HEK293 (cell line): ENCODE results near the gene CH25H.

Experiments
- CTCF ChIA-PET: fragments of 350-600 bp; formaldehyde crosslinking; extraction: SDS; loops from one replicate; lab custom pipeline; 2021; ENCODE audit warnings: antibody characterized with exemption; lab: Yijun Ruan, JAX
- POLR2A ChIA-PET: fragments of 300-600 bp; formaldehyde crosslinking; extraction: SDS; loops from one replicate; lab custom pipeline; 2020; ENCODE audit warnings: antibody characterized with exemption, inconsistent platforms; lab: Yijun Ruan, JAX
- H3K27ac ChIP-seq: fragments of 200-500 bp; sonication (Bioruptor generic); 2 replicates; pipeline ENCODE4 v1.5.1; 2014; ENCODE audit warnings: low read depth, low read length, control low read depth, inconsistent platforms; ENCODE audit errors: extremely low read depth
- H3K36me3 ChIP-seq, 2 experiments: fragments of 200-500 bp in 1 of 2; sonication (Bioruptor generic) in 1 of 2; 1 replicate in 1 of 2; 2 replicates in 1 of 2; pipeline ENCODE4 v1.5.1; 2014 to 2017; ENCODE audit warnings: inconsistent platforms in 2 of 2, low read length in 2 of 2; ENCODE audit not compliant: control insufficient read depth in 2 of 2, insufficient read depth in 1 of 2
- H3K4me1 ChIP-seq: fragments of 200-500 bp; sonication (Bioruptor generic); 2 replicates; pipeline ENCODE4 v1.5.1; 2014; ENCODE audit warnings: mild to moderate bottlenecking, low read length, inconsistent platforms; ENCODE audit not compliant: control insufficient read depth, insufficient read depth
- H3K4me3 ChIP-seq: 2 replicates; pipeline ENCODE4 v1.5.1; 2011; ENCODE audit warnings: low read depth, mild to moderate bottlenecking, control low read depth, low read length, moderate library complexity
- H3K9me3 ChIP-seq: fragments of 200-500 bp; sonication (Bioruptor generic); 2 replicates; pipeline ENCODE4 v1.5.1; 2014; ENCODE audit warnings: low read depth, low read length, inconsistent platforms; ENCODE audit not compliant: control insufficient read depth, insufficient read depth
- KLF16 ChIP-seq: fragments of 450-650 bp; formaldehyde crosslinking; IDR thresholded peaks from 2 replicates; pipeline ENCODE4 v1.5.1; 2017; ENCODE audit warnings: missing biosample characterization, missing genetic modification characterization
- RBAK ChIP-seq: fragments of 450-650 bp; formaldehyde crosslinking; IDR thresholded peaks from 2 replicates; pipeline ENCODE4 v1.5.1; 2016; ENCODE audit warnings: missing biosample characterization, missing genetic modification characterization
- TRIM28 ChIP-seq: IDR thresholded peaks from 2 replicates; pipeline ENCODE4 v1.6.1; 2011; ENCODE audit warnings: low read length, control low read depth, borderline replicate concordance
- ZFP3 ChIP-seq: fragments of 450-650 bp; formaldehyde crosslinking; IDR thresholded peaks from 2 replicates; pipeline ENCODE4 v1.5.1; 2016; ENCODE audit warnings: low read depth, missing biosample characterization, missing genetic modification characterization
- ZNF10 ChIP-seq: fragments of 450-650 bp; formaldehyde crosslinking; IDR thresholded peaks from 2 replicates; pipeline ENCODE4 v1.5.1; 2017; ENCODE audit warnings: missing biosample characterization, missing genetic modification characterization
- ZNF37A ChIP-seq: fragments of 450-650 bp; IDR thresholded peaks from 2 replicates; pipeline ENCODE4 v1.5.1; 2018; ENCODE audit warnings: missing biosample characterization, missing genetic modification characterization
- ZNF394 ChIP-seq: fragments of 450-650 bp; formaldehyde crosslinking; IDR thresholded peaks from 2 replicates; pipeline ENCODE4 v1.5.1; 2016; ENCODE audit warnings: missing biosample characterization, missing genetic modification characterization, mild to moderate bottlenecking, moderate library complexity, borderline replicate concordance
- ZNF473 ChIP-seq: fragments of 450-650 bp; formaldehyde crosslinking; IDR thresholded peaks from 2 replicates; pipeline ENCODE4 v1.5.1; 2017; ENCODE audit warnings: missing biosample characterization, missing genetic modification characterization
- ZNF560 ChIP-seq: fragments of 450-650 bp; formaldehyde crosslinking; IDR thresholded peaks from 2 replicates; pipeline ENCODE4 v1.5.1; 2017; ENCODE audit warnings: missing biosample characterization, missing genetic modification characterization, borderline replicate concordance
- ZNF623 ChIP-seq: fragments of 450-650 bp; formaldehyde crosslinking; IDR thresholded peaks from 2 replicates; pipeline ENCODE4 v1.5.1; 2016; ENCODE audit warnings: missing biosample characterization, missing genetic modification characterization
- ZNF626 ChIP-seq: fragments of 450-650 bp; sonication (Bioruptor Pico); formaldehyde crosslinking; IDR thresholded peaks from 2 replicates; pipeline ENCODE4 v1.5.1; 2018; ENCODE audit warnings: missing biosample characterization, missing genetic modification characterization, inconsistent platforms
- ZNF670 ChIP-seq: fragments of 450-650 bp; formaldehyde crosslinking; IDR thresholded peaks from 2 replicates; pipeline ENCODE4 v1.5.1; 2016; ENCODE audit warnings: missing biosample characterization, missing genetic modification characterization, low read depth
- ZNF792 ChIP-seq: fragments of 450-650 bp; formaldehyde crosslinking; IDR thresholded peaks from 2 replicates; pipeline ENCODE4 v1.5.1; 2016; ENCODE audit warnings: missing biosample characterization, missing genetic modification characterization
- ZNF843 ChIP-seq: fragments of 450-650 bp; formaldehyde crosslinking; IDR thresholded peaks from 2 replicates; pipeline ENCODE4 v1.5.1; 2016; ENCODE audit warnings: missing biosample characterization, missing genetic modification characterization
- ZSCAN23 ChIP-seq: fragments of 450-650 bp; formaldehyde crosslinking; IDR thresholded peaks from 2 replicates; pipeline ENCODE4 v1.5.1; 2016; ENCODE audit warnings: missing biosample characterization, missing genetic modification characterization
- TF ChIP-seq, protein P1 (sequence below): fragments of 450-650 bp; formaldehyde crosslinking; IDR thresholded peaks from 2 replicates; pipeline ENCODE4 v1.5.1; 2016; ENCODE audit warnings: missing biosample characterization, missing genetic modification characterization
- TF ChIP-seq, protein P2 (sequence below): fragments of 450-650 bp; formaldehyde crosslinking; conservative IDR thresholded peaks from 2 replicates; pipeline ENCODE4 v1.5.1; 2016; ENCODE audit warnings: low read depth, missing biosample characterization, missing genetic modification characterization
- TF ChIP-seq, protein P3 (sequence below): fragments of 450-650 bp; formaldehyde crosslinking; IDR thresholded peaks from 2 replicates; pipeline ENCODE4 v1.5.1; 2016; ENCODE audit warnings: missing biosample characterization, missing genetic modification characterization
- TF ChIP-seq, protein P4 (sequence below): fragments of 450-650 bp; formaldehyde crosslinking; IDR thresholded peaks from 2 replicates; pipeline ENCODE4 v1.5.1; 2016; ENCODE audit warnings: missing biosample characterization, missing genetic modification characterization
- TF ChIP-seq, protein P5 (sequence below): fragments of 450-650 bp; formaldehyde crosslinking; conservative IDR thresholded peaks from 2 replicates; pipeline ENCODE4 v1.5.1; 2016; ENCODE audit warnings: low read depth, missing biosample characterization, missing genetic modification characterization
- TF ChIP-seq, protein P6 (sequence below): fragments of 450-650 bp; formaldehyde crosslinking; IDR thresholded peaks from 2 replicates; pipeline ENCODE4 v1.5.1; 2017; ENCODE audit warnings: missing biosample characterization, mild to moderate bottlenecking, missing genetic modification characterization, moderate library complexity

CH25H gene

DNA sequence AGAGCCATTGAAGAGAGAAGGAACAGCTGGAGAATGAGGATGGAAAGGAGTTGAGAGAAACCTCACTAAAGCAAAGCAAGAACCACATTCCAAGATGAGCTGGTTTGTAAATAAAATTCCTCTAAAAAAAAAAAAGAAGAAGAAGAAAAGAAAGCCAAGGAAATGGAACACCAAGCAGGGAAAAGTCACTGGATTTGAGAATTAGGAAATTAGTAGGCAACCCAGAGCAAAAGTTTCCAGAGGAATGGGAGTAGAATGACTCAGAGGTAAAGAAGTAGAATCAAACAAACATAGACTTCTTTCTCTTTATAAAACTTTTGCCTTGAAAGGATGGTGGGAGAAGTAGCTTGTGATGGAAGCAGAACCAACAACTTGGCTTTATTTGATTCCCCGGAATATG lies 3.9 kb downstream of the CH25H start:
- H3K4me3 ChIP-seq: no peak overlapping the region
- no peak overlapping the region for H3K27ac ChIP-seq
- ChIA-PET CTCF (interaction anchor here (1.4 to 2.6 kb wide), 3 partner anchors 10 to 173 kb away, joined by 3 to 16 read pairs (median 9); no protein-coding TSS in a partner anchor), POLR2A (no interaction called here)
- H3K4me1 ChIP-seq: peaks cover 4% of the 10 kb centered on the region; the same call in 1 of the 2 replicates
- no peaks in the 10 kb centered on the region for H3K9me3 ChIP-seq
- no peaks in the 10 kb centered on the region for H3K36me3 ChIP-seq
- TF ChIP-seq ZNF394 (tag by site-specific recombination) (no peak), ZNF473 (no peak), TRIM28 (no peak), ZFP3 (tag by site-specific recombination) (no peak), ZNF10 (tag by site-specific recombination) (no peak), ZNF560 (no peak)
- TF ChIP-seq, protein P1, sequence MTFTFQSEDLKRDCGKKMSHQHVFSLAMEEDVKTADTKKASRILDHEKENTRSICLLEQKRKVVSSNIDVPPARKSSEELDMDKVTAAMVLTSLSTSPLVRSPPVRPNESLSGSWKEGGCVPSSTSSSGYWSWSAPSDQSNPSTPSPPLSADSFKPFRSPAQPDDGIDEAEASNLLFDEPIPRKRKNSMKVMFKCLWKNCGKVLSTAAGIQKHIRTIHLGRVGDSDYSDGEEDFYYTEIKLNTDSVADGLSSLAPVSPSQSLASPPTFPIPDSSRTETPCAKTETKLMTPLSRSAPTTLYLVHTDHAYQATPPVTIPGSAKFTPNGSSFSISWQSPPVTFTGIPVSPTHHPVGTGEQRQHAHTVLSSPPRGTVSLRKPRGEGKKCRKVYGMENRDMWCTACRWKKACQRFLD (tag by site-specific recombination): no peak
- TF ChIP-seq, protein P2, sequence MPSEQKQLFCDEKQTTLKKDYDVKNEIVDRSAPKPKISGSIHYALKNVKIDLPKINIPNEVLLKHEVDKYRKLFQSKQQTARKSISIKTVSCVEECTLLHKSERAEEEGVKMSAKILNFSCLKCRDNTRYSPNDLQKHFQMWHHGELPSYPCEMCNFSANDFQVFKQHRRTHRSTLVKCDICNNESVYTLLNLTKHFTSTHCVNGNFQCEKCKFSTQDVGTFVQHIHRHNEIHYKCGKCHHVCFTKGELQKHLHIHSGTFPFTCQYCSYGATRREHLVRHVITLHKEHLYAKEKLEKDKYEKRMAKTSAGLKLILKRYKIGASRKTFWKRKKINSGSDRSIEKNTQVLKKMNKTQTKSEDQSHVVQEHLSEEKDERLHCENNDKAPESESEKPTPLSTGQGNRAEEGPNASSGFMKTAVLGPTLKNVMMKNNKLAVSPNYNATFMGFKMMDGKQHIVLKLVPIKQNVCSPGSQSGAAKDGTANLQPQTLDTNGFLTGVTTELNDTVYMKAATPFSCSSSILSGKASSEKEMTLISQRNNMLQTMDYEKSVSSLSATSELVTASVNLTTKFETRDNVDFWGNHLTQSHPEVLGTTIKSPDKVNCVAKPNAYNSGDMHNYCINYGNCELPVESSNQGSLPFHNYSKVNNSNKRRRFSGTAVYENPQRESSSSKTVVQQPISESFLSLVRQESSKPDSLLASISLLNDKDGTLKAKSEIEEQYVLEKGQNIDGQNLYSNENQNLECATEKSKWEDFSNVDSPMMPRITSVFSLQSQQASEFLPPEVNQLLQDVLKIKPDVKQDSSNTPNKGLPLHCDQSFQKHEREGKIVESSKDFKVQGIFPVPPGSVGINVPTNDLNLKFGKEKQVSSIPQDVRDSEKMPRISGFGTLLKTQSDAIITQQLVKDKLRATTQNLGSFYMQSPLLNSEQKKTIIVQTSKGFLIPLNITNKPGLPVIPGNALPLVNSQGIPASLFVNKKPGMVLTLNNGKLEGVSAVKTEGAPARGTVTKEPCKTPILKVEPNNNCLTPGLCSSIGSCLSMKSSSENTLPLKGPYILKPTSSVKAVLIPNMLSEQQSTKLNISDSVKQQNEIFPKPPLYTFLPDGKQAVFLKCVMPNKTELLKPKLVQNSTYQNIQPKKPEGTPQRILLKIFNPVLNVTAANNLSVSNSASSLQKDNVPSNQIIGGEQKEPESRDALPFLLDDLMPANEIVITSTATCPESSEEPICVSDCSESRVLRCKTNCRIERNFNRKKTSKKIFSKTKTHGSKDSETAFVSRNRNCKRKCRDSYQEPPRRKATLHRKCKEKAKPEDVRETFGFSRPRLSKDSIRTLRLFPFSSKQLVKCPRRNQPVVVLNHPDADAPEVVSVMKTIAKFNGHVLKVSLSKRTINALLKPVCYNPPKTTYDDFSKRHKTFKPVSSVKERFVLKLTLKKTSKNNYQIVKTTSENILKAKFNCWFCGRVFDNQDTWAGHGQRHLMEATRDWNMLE (tag by site-specific recombination): no peak
- TF ChIP-seq, protein P3, sequence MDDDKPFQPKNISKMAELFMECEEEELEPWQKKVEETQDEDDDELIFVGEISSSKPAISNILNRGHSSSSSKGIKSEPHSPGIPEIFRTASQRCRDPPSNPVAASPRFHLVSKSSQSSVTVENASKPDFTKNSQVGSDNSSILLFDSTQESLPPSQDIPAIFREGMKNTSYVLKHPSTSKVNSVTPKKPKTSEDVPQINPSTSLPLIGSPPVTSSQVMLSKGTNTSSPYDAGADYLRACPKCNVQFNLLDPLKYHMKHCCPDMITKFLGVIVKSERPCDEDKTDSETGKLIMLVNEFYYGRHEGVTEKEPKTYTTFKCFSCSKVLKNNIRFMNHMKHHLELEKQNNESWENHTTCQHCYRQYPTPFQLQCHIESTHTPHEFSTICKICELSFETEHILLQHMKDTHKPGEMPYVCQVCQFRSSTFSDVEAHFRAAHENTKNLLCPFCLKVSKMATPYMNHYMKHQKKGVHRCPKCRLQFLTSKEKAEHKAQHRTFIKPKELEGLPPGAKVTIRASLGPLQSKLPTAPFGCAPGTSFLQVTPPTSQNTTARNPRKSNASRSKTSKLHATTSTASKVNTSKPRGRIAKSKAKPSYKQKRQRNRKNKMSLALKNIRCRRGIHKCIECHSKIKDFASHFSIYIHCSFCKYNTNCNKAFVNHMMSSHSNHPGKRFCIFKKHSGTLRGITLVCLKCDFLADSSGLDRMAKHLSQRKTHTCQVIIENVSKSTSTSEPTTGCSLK (tag by site-specific recombination): no peak

DNA sequence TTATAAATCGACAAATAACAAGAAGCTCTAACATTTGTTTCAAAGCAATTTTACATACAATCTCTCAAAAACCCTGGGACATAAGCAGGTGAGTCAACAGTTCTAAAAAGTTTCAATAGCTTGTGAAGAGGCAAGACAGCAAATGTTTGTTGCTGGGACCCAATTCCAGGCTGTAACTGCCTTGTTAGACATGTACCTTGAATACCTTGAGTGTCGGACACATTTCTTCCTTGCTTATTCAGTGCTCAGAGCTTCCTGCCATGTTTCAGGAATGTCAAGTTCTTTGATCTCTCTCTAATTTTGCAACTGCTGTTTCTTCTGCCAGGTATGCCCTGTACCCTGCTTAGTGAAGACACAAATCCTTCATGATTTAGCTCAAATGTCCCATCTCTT lies 5.1 kb downstream of the CH25H start:
- H3K36me3 ChIP-seq: no peaks in the 10 kb centered on the region
- no peaks in the 10 kb centered on the region for H3K9me3 ChIP-seq
- peaks cover 4% of the 10 kb centered on the region; the same call in 1 of the 2 replicates for H3K4me1 ChIP-seq
- POLR2A ChIA-PET: no interaction called here
- no peak overlapping the region for H3K4me3 ChIP-seq
- H3K27ac ChIP-seq: no peak overlapping the region
- CTCF ChIA-PET: interaction anchor here (0.7 to 1.5 kb wide), 4 partner anchors 7 to 267 kb away, joined by 3 to 5 read pairs (median 4); no protein-coding TSS in a partner anchor
- TF ChIP-seq ZNF792 (tag by site-specific recombination) (no peak), ZSCAN23 (tag by site-specific recombination) (no peak), KLF16 (tag by site-specific recombination) (no peak), ZNF623 (tag by site-specific recombination) (no peak), ZNF843 (no peak), RBAK (no peak), ZNF670 (tag by site-specific recombination) (no peak), ZNF37A (tag by site-specific recombination) (no peak), ZNF626 (tag by site-specific recombination) (no peak)
- TF ChIP-seq, protein P4, sequence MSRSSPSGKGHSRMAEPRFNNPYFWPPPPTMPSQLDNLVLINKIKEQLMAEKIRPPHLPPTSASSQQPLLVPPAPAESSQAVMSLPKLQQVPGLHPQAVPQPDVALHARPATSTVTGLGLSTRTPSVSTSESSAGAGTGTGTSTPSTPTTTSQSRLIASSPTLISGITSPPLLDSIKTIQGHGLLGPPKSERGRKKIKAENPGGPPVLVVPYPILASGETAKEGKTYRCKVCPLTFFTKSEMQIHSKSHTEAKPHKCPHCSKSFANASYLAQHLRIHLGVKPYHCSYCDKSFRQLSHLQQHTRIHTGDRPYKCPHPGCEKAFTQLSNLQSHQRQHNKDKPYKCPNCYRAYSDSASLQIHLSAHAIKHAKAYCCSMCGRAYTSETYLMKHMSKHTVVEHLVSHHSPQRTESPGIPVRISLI (tag by site-specific recombination): no peak
- TF ChIP-seq, protein P5, sequence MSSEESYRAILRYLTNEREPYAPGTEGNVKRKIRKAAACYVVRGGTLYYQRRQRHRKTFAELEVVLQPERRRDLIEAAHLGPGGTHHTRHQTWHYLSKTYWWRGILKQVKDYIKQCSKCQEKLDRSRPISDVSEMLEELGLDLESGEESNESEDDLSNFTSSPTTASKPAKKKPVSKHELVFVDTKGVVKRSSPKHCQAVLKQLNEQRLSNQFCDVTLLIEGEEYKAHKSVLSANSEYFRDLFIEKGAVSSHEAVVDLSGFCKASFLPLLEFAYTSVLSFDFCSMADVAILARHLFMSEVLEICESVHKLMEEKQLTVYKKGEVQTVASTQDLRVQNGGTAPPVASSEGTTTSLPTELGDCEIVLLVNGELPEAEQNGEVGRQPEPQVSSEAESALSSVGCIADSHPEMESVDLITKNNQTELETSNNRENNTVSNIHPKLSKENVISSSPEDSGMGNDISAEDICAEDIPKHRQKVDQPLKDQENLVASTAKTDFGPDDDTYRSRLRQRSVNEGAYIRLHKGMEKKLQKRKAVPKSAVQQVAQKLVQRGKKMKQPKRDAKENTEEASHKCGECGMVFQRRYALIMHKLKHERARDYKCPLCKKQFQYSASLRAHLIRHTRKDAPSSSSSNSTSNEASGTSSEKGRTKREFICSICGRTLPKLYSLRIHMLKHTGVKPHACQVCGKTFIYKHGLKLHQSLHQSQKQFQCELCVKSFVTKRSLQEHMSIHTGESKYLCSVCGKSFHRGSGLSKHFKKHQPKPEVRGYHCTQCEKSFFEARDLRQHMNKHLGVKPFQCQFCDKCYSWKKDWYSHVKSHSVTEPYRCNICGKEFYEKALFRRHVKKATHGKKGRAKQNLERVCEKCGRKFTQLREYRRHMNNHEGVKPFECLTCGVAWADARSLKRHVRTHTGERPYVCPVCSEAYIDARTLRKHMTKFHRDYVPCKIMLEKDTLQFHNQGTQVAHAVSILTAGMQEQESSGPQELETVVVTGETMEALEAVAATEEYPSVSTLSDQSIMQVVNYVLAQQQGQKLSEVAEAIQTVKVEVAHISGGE (tag by site-specific recombination): no peak
- TF ChIP-seq, protein P6, sequence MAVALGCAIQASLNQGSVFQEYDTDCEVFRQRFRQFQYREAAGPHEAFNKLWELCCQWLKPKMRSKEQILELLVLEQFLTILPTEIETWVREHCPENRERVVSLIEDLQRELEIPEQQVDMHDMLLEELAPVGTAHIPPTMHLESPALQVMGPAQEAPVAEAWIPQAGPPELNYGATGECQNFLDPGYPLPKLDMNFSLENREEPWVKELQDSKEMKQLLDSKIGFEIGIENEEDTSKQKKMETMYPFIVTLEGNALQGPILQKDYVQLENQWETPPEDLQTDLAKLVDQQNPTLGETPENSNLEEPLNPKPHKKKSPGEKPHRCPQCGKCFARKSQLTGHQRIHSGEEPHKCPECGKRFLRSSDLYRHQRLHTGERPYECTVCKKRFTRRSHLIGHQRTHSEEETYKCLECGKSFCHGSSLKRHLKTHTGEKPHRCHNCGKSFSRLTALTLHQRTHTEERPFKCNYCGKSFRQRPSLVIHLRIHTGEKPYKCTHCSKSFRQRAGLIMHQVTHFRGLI (tag by site-specific recombination): no peak
